Thoracic aorta (tissue), 2 donors: ENCODE measurements around the gene NAALADL2. TPM values are rescaled to one million over a fixed set of nuclear protein-coding genes. Genes with fewer than 3 reads are reported as not detected.

ENCODE experiments used
- ATAC-seq: fragments of 150-250 bp; one replicate; pipeline ENCODE4 v1.8.0; 2017; ENCODE audit warnings: low read depth; ENCODE audit not compliant: insufficient number of reproducible peaks, low FRiP score
- DNase-seq: peaks from one replicate; pipeline ENCODE4 v3.0.0-alpha.2; 2020; ENCODE audit warnings: low spot score
- H3K27ac ChIP-seq, 2 donors: fragments of 200-600 bp; sonication (generic); 1 replicate in 1 of 2; 2 replicates in 1 of 2; pipeline ENCODE4 v1.5.1; 2016; ENCODE audit warnings: mild to moderate bottlenecking in 2 of 2, moderate library complexity in 2 of 2
- H3K27me3 ChIP-seq: fragments of 200-600 bp; sonication (generic); replicated peaks from 2 replicates; pipeline ENCODE4 v1.6.0; 2016; ENCODE audit warnings: mild to moderate bottlenecking; ENCODE audit not compliant: insufficient read depth
- H3K36me3 ChIP-seq: fragments of 200-600 bp; sonication (generic); one replicate; pipeline ENCODE4 v1.5.1; 2016
- H3K4me1 ChIP-seq, 2 donors: fragments of 200-600 bp; sonication (generic); 1 replicate in 1 of 2; 2 replicates in 1 of 2; pipeline versions ENCODE4 v1.5.1 to v1.6.0; 2016; ENCODE audit warnings: low read depth in 2 of 2, mild to moderate bottlenecking in 1 of 2; ENCODE audit not compliant: control insufficient read depth in 1 of 2
- H3K4me3 ChIP-seq: fragments of 200-600 bp; sonication (generic); 2 replicates; pipeline ENCODE4 v1.5.1; 2016; ENCODE audit warnings: mild to moderate bottlenecking
- H3K9me3 ChIP-seq: fragments of 200-600 bp; sonication (generic); 2 replicates; pipeline ENCODE4 v1.5.1; 2016
- total RNA-seq, 2 donors: library from RNA; depleted of rRNA; stranded (reverse); fragments of >200 nt; gene quantifications; one replicate each; pipeline versions ENCODE4 v1.1.0 to v1.2.3, GENCODE V29; 2016
- TF ChIP-seq, protein P1 (sequence below): fragments of 200-600 bp; sonication (generic); IDR thresholded peaks from one replicate; pipeline ENCODE4 v1.5.1; 2019; ENCODE audit warnings: antibody characterized with exemption

Gene NAALADL2
- total RNA-seq, 2 donors from 2014 or later = 12.9 to 21.0 TPM

DNA sequence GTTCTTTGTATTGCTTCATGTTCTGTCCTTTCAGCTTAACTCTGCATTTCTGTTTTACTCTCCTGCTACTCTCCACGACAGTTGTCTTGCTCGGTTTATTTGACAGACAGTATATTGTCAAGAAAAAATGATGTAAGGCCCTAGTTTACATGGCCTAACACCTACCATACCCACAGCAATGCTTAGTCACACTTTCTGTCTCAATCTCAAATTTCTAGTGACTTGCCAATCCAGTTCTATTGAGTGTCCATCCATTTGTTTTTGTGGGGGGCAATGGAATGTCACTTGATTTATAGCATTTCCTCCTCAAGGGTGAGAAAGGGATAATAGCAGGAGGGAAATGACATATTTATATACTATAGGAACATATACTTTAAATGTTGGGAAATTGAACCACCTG, 676.2 kb downstream of the NAALADL2 start:
- Histone ChIP-seq H3K4me1 (no peaks in the 10 kb centered on the region), H3K27me3 (no peaks in the 10 kb centered on the region), H3K9me3 (no peaks in the 10 kb centered on the region), H3K36me3 (no peaks in the 10 kb centered on the region), H3K27ac (no peak overlapping the region), H3K4me3 (no peak overlapping the region)
- TF ChIP-seq, protein P1, sequence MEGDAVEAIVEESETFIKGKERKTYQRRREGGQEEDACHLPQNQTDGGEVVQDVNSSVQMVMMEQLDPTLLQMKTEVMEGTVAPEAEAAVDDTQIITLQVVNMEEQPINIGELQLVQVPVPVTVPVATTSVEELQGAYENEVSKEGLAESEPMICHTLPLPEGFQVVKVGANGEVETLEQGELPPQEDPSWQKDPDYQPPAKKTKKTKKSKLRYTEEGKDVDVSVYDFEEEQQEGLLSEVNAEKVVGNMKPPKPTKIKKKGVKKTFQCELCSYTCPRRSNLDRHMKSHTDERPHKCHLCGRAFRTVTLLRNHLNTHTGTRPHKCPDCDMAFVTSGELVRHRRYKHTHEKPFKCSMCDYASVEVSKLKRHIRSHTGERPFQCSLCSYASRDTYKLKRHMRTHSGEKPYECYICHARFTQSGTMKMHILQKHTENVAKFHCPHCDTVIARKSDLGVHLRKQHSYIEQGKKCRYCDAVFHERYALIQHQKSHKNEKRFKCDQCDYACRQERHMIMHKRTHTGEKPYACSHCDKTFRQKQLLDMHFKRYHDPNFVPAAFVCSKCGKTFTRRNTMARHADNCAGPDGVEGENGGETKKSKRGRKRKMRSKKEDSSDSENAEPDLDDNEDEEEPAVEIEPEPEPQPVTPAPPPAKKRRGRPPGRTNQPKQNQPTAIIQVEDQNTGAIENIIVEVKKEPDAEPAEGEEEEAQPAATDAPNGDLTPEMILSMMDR = no peak
- ATAC-seq = no peak
- no peak for DNase-seq

- Histone ChIP-seq H3K9me3 (no peaks in the 10 kb centered on the region), H3K4me1 (no peaks in the 10 kb centered on the region), H3K27me3 (no peaks in the 10 kb centered on the region), H3K36me3 (no peaks in the 10 kb centered on the region), H3K27ac (no peak overlapping the region), H3K4me3 (no peak overlapping the region)
- TF ChIP-seq, protein P1 = no peak
- ATAC-seq (no peak), DNase-seq (no peak)
Measured at GRCh38 chr3:175546115-175546514, 687.0 kb downstream of the NAALADL2 start.

GRCh38 chr3:175552929-175553328, 693.8 kb downstream of the NAALADL2 start:
- no peaks in the 10 kb centered on the region for H3K27me3 ChIP-seq
- no peaks in the 10 kb centered on the region for H3K4me1 ChIP-seq
- H3K9me3 ChIP-seq = no peaks in the 10 kb centered on the region
- ATAC-seq (no peak), DNase-seq (no peak)
- TF ChIP-seq, protein P1 = no peak
- H3K4me3 ChIP-seq = no peak overlapping the region
- H3K36me3 ChIP-seq = no peaks in the 10 kb centered on the region
- H3K27ac ChIP-seq = no peak overlapping the region

GRCh38 chr3:175554801-175555200, 695.7 kb downstream of the NAALADL2 start:
- Histone ChIP-seq H3K27ac (no peak overlapping the region), H3K36me3 (no peaks in the 10 kb centered on the region), H3K9me3 (peaks cover 5% of the 10 kb centered on the region), H3K27me3 (no peaks in the 10 kb centered on the region), H3K4me1 (no peaks in the 10 kb centered on the region), H3K4me3 (no peak overlapping the region)
- DNase-seq = no peak
- TF ChIP-seq, protein P1 = no peak
- ATAC-seq = no peak

DNA sequence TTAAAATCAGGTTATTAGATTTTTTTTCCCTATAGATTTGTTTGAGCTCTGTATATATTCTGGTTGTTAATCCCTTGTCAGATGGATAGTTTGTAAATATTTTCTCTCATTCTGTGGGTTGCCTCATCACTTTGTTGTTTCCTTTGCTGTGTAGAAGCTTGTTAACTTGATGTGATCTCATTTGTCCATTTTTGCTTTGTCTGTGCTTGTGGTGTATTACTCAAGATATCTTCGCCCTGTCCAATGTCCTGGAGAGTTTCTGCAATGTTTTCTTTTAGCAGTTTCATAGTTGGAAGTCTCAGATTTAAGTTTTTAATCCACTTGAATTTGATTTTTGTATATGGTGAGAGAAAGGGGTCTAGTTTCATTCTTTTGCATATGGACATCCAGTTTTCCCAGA, 699.1 kb downstream of the NAALADL2 start:
- Histone ChIP-seq H3K27ac (no peak overlapping the region), H3K4me1 (no peaks in the 10 kb centered on the region), H3K27me3 (no peaks in the 10 kb centered on the region), H3K36me3 (no peaks in the 10 kb centered on the region), H3K9me3 (peaks cover 5% of the 10 kb centered on the region), H3K4me3 (no peak overlapping the region)
- no peak for DNase-seq
- TF ChIP-seq, protein P1 = no peak
- no peak for ATAC-seq
